Occipital lobe (tissue), 2 donors: ENCODE data around the gene SYNE3. TPM values are rescaled to one million over a fixed set of nuclear protein-coding genes. Genes with fewer than 3 reads are reported as not detected.
"Not testable (repeated sequence)": the region's sequence is repeated elsewhere in the genome, so short reads cannot be mapped to it uniquely, and the experiment has no call there.

Experiments used
- DNase-seq: peaks from one replicate; lab custom pipeline; 2025; lab: John Stamatoyannopoulos, UW
- total RNA-seq: library from RNA; depleted of rRNA; stranded (reverse); fragments of >200 nt; gene quantifications from one replicate; pipeline ENCODE4 v1.2.3, GENCODE V29; 2014

Gene SYNE3
- total RNA-seq, 1 donor from 2014 or later, result 2.2 TPM

DNA sequence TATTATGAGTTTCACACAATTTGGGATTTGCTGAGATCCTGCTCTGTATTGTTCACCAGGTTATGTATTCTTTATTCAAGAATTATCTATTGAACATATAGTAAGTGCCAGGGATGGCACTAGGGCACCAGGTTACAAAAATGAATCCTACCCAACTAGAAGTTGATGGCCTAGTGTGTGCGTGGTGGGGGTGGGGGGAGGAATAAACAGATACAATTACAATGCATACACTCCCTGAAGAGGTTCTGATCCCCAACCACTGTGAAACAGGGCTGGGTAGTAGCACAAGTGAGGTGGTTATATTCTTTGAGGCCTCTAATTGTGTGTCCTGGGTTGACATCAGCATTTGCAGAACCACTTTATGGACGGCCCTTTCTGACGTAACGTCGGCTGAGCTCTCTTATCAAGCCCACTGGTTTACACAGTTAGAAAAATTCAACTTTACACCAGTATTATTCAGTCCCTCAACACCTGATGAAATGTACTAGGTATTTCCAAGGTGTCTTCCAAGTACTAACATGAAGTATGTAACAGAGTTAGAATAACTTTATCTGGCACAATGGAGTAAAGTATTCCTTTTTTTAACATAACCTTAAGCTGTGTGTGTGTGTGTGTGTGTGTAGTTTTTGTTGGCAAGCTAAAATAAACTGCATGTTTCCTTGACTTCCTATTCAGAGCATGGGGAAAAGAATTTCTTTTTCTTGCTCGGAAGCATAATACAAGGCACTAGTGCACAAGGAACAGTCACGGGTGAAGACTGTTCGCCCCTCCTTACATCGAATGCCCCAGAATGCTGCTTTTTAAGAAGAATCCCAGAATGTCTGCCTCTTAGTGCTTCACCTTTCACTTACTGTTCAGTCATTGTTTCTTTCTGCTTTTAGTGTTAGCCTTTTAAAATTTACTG, 10.3 kb upstream of the SYNE3 start:
- DNase-seq, result no peak

DNA sequence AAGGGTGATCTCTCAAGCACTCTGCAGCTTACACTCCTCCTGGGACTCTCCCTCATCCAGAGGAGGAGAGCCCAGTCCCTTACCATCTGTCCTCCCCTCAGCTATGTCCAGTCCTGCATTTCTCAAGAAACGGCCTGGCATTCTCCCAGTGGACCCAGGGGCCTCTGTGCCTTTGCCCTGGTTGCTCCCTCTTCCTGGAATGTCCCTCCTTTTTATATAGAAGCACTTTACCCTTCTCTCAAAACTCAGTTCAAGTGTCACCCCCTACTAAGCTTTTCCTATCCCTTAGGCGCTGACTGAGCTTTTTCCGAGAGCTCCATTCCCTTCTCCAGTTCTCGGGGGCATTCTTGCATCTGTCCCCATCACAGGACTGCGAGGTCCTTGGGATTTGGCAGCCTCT, 9.5 kb upstream of the SYNE3 start:
- no peak for DNase-seq

- DNase-seq, result no peak
These were observed 8.5 kb upstream of the SYNE3 start for GRCh38 chr14:95524706-95525512.

DNA sequence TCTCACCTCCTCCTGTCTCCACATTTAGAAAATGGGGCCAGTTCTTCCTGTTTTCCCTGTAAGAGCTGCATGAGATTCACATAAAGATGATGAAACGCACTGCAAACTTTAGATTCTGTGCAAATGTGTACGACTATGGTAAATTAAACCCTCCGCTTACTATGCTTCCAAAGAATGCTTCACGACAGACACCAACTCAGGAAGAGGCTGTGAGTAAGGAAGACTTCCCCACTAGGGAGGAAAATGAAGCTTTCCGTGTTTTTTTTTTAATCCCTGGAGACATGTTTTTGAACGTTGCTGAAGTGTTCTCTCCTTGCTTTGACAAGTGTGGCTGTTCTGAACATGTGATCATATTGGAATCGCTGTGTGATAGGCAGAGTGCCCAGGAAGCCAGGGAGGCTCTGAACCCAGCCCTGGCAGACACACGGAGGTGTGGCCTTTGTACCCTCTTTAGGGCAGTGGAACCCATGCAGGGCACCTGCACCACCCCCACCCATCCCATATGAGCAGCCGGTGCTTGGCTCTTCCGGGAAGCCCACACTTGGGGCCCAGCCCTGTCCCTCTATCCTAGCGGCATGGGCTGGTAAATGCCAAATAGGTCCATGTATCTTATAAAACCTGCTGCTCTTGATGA, 7.5 kb upstream of the SYNE3 start:
- DNase-seq, result no peak

DNA sequence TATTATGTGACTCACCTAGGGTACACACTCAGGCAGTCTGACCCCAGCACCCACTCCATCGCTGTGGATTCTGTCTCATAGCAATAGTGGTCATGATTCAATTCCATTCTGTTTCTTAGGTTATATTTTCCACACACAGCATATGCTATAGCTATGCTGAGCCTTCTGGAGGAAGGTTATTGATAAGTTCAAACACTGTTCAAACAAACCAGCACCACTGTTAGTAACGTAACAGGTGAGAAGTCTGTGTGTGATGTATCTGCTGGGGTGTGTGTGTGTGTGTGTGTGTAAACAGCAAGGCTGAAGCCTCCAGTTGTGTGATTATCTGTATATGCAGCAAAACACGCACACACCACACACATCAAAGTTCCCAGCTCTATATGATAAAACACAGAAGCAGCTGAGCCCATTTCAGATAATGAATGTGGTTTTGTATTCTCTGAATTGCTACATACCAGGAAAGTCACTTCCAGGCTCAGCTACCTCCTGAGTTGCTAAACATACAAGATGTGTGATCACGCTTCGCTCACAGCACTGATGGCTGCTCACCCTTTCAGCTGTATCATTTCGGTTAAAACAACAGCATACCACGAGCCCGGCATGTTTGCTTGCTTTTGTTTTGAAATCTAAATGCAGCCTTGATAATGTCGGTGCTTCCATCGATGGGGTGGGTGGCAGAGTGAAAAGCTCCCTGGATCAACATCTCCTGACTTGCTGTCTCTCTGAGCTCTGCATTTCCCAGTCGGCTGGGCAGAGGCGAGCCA, 6.8 kb upstream of the SYNE3 start:
- DNase-seq, result peak; percentile 34

DNA sequence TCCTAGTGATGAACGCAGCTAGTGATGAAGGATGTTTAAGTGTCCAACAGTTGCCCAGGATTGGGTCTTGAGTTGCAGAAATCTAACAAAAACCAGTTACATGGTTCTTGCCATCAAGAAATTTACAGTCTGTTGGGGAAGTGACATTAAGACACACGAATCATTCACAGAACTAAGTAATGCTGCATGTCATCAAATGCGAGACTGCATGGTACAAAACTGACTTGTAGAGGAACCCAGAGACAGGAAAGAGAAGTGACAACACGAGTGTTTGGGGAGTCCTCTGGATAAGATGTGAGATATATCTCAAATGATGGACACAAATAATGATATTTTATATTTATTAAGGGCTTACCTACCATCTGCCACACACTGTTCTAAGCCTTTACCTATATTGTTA, 6.1 kb upstream of the SYNE3 start:
- no peak for DNase-seq

DNA sequence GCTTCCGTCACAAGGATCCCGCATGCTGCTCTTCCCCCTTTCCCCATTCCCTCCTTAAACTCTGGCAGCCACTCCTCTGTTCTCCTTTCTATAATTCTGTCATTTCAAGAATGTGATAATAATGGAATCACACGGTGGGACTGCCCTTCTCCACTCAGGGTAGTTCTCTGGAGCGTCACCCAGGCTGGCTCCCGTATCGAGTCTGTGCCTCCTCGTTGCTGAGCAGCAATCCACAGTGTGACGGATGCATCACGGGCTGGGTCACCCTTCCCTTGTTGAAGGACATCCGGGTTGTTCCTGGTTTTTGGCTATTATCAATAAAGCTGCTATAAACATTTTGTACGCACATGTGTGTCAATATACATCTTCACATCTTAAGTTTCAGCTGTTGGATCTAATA, 5.7 kb upstream of the SYNE3 start:
- DNase-seq, result no peak

DNA sequence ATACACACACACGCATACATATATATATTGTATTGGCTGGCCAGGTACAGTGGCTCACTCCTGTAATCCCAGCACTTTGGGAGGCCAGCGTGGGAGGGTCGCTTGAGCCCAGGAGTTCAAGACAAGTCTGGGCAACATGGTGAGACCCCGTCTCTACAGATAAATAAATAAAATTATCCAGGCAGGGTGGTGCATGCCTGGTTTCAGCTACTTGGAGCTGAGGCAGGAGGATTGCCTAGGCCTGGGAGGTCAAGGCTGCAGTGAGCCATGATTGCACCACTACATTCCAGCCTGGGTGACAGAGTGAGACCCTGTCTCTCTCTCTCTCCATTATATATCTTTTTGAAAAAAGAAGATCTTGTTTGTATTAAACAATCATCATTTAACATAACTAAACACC, 4.6 kb upstream of the SYNE3 start:
- DNase-seq, result no peak

DNA sequence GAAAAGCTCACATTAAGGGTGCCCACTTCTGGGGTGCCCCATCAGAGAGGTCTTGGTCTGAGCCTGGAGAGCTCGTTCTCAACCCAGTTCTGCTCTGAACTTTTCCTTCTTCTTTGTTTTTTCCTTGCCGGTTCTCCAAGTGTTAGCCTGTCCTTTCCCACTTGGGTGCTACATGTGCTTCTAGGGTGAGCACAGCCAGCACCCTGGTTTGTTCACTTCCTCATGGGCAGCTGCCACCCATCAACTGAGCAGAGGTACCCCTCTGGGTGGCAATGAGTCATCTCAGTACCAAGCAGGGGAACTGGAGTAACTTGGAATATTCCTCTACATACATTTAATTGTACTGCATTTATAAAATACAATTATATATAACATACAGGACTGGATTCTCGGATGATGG, 3.9 kb upstream of the SYNE3 start:
- no peak for DNase-seq

DNA sequence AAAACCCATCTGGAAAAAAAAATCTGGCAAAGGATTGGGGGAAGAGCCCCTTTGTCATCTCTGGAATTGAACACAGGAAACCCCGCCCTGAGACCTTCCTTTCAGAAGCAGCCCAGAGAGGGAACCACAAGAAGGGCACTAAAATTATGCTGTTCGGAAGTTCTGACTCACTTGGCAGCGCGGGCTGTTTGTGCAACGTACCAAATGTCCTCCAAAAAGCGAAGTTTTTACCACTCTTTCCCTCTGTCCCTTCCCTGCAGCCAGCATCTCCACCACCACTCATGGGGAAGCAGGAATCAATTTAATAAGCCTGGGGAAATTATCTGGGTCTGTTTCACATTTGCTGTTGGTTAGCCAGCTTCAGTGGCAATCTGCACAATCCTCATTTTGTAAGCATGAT, 3.2 kb upstream of the SYNE3 start:
- peak; percentile 37 for DNase-seq

GRCh38 chr14:95518045-95518751, 1.7 kb upstream of the SYNE3 start:
- no peak for DNase-seq

- DNase-seq, result peak; percentile 45
These were observed 576 bp downstream of the SYNE3 start for GRCh38 chr14:95515596-95516552.

- no peak for DNase-seq
These were observed 1.4 kb downstream of the SYNE3 start for GRCh38 chr14:95515080-95515489.

DNA sequence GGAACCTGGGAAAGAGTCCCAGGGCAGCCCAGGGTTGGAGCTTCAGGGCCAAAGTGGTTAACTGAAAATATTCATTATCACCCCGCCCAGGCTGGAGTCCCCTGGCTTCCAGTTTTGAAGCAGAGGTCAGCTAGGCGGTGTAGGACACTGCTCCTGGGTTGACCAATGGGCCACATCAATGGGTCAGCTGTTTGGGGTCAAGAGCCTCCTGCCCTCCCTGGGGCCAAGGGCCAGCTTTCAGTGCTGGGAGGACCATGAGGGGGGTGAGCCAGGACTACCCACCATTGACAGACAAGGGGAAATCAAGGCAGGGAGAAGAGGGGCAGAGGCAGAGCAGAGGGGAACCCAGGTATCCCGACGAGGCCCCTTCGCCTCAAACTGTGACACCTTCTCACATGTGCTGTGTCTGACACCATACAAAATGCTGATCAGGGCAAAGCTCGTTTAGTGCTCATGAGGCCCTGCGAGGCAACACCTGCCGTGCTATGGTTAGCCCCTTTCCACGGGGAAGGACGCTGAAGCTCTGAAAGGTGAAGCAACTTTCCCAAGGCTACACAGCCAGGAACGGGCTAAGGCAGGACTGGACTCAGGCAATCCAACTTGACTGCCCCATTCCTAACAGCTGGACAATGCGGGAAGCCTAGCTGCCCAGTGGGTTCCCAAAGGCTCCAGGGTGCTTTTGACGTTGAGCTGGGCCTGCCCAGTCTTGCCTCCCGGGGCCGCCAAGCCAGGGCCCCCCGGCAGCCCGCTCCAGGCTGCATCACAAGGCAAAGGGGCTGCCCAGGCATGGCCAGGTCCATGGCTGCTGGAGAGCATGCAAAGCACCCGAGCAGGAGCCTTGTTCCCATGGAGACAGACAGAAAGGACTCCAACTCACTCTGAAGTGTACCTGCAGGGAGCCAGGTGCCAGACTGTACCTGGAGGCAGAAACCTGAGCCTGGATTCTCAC, 2.0 kb downstream of the SYNE3 start:
- DNase-seq, result no peak

DNA sequence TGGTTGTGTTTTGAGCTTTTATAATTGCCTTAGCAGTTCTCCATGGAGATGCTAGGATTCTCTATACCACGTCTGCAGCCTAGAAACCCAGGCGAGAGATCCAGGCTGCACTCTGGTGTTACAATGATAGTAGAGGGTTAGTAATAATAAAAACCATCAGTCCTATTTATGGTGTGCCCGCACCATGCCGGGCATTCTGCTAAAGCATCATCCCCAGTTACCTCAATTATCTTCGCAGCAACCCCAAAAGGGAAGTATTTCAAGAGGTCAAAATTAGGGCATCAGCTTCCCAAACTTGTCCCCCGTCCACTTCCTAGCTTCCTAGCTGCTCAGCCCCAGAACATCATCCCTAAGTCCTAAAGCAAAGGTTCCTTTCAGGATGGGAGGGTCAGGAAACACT, 3.2 kb downstream of the SYNE3 start:
- no peak for DNase-seq

DNA sequence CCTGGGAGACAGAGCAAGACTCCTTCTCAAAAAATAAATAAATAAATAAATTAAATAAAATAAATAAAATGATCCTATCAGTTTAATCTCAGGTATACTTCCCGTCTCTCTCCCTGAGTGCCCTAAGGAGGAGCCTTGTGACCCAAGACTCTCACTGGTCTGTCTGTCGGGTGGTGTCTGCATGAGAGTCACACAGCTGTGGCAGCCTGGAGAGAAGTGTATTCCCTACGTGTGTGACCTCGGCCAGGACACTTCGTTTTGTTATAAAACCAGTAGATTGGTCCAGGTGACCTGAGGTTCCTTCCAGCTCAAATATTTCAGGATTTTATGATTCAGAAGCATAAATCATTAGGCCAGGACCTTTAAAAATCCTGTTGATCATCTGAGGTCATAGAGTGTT, 4.8 kb downstream of the SYNE3 start:
- DNase-seq, result no peak

- no peak for DNase-seq
These were observed 5.6 kb downstream of the SYNE3 start for GRCh38 chr14:95510804-95511203.

- not testable (repeated sequence) for DNase-seq
These were observed 6.1 kb downstream of the SYNE3 start for GRCh38 chr14:95510344-95510743.
